ENCODE measurements around the gene SLC7A7. TPM values are rescaled to one million over a fixed set of nuclear protein-coding genes. Genes with fewer than 3 reads are reported as not detected.

The SLC7A7 gene
- total and polyA plus RNA-seq, 2 of the 13 experiments (the other 11 are each of a cell fraction or from before 2014, with no cell fraction given) = 0.13 to 0.63 TPM

- TF ChIP-seq ZSCAN29 (CRISPR knock-in tag; conservative IDR thresholded peaks at IDR 0.05) (no peak), MED1 (CRISPR knock-in tag; IDR thresholded peaks at IDR 0.05) (peak; percentile 24; the same call in 1 of the 2 replicates), ZSCAN25 (CRISPR knock-in tag; IDR thresholded peaks at IDR 0.05) (0 out of 2 replicates have a peak, but pooled peaks have one; percentile 60), MXI1 (IDR thresholded peaks at IDR 0.05; ENCODE audit: borderline replicate concordance, low read depth, low read length) (no peak), ZNF317 (CRISPR knock-in tag; IDR thresholded peaks at IDR 0.05) (0 out of 2 replicates have a peak, but pooled peaks have one; percentile 48), ZNF619 (CRISPR knock-in tag; IDR thresholded peaks at IDR 0.05) (no peak; the same call in 1 of the 2 replicates), PAX8 (CRISPR knock-in tag; IDR thresholded peaks at IDR 0.05; ENCODE audit: borderline replicate concordance) (no peak), CCDC6 (CRISPR knock-in tag; IDR thresholded peaks at IDR 0.05) (no peak; the same call in 1 of the 2 replicates), MYNN (CRISPR knock-in tag; IDR thresholded peaks at IDR 0.05; ENCODE audit: low read depth) (no peak), ZNF275 (CRISPR knock-in tag; IDR thresholded peaks at IDR 0.05; ENCODE audit: borderline replicate concordance) (no peak), PHF21A (CRISPR knock-in tag; IDR thresholded peaks at IDR 0.05) (no peak), ZFP36 (IDR thresholded peaks at IDR 0.05; ENCODE audit: borderline replicate concordance, low read depth, low read length, partially characterized antibody) (no peak), ZNF577 (CRISPR knock-in tag; IDR thresholded peaks at IDR 0.05; ENCODE audit: borderline replicate concordance, low read depth) (0 out of 2 replicates have a peak, but pooled peaks have one; percentile 91), CC2D1A (CRISPR knock-in tag; IDR thresholded peaks at IDR 0.05) (0 out of 2 replicates have a peak, but pooled peaks have one; percentile 81), ELF4 (CRISPR knock-in tag; IDR thresholded peaks at IDR 0.05; ENCODE audit: borderline replicate concordance) (no peak), MIXL1 (CRISPR knock-in tag; IDR thresholded peaks at IDR 0.05) (no peak), ADNP (CRISPR knock-in tag; IDR thresholded peaks at IDR 0.05) (no peak), DNMT3B (CRISPR knock-in tag; conservative IDR thresholded peaks at IDR 0.05) (no peak), IRF2 (CRISPR knock-in tag; IDR thresholded peaks at IDR 0.05) (no peak), MAX (IDR thresholded peaks at IDR 0.05) (peak; percentile 90), ZNF607 (CRISPR knock-in tag; IDR thresholded peaks at IDR 0.05; ENCODE audit: borderline replicate concordance) (no peak; the same call in 1 of the 2 replicates), BRD4 (CRISPR knock-in tag; IDR thresholded peaks at IDR 0.05) (peak; percentile 78; the same call in 1 of the 2 replicates), ZNF782 (CRISPR knock-in tag; IDR thresholded peaks at IDR 0.05; ENCODE audit: borderline replicate concordance) (peak; percentile 88; the same call in 1 of the 2 replicates), ZIK1 (CRISPR knock-in tag; IDR thresholded peaks at IDR 0.05; ENCODE audit: borderline replicate concordance, low read depth) (no peak; the same call in 1 of the 2 replicates), SUZ12 (IDR thresholded peaks at IDR 0.05; ENCODE audit: low read depth, low read length) (no peak), TAF15 (IDR thresholded peaks at IDR 0.05; ENCODE audit: low read depth, low read length, poor library complexity, severe bottlenecking) (no peak), GATA4 (IDR thresholded peaks at IDR 0.05; ENCODE audit: borderline replicate concordance, low read depth) (no peak), ZNF251 (CRISPR knock-in tag; IDR thresholded peaks at IDR 0.05) (no peak)
Measured at GRCh38 chr14:22837114-22837749, 22.0 kb upstream of the SLC7A7 start (continued).

Data from HepG2 (cell line).